ENCODE measurements around the gene TNP2.
"Not testable (repeated sequence)": the region's sequence is repeated elsewhere in the genome, so short reads cannot be mapped to it uniquely, and the experiment has no call there.

The TNP2 gene

DNA sequence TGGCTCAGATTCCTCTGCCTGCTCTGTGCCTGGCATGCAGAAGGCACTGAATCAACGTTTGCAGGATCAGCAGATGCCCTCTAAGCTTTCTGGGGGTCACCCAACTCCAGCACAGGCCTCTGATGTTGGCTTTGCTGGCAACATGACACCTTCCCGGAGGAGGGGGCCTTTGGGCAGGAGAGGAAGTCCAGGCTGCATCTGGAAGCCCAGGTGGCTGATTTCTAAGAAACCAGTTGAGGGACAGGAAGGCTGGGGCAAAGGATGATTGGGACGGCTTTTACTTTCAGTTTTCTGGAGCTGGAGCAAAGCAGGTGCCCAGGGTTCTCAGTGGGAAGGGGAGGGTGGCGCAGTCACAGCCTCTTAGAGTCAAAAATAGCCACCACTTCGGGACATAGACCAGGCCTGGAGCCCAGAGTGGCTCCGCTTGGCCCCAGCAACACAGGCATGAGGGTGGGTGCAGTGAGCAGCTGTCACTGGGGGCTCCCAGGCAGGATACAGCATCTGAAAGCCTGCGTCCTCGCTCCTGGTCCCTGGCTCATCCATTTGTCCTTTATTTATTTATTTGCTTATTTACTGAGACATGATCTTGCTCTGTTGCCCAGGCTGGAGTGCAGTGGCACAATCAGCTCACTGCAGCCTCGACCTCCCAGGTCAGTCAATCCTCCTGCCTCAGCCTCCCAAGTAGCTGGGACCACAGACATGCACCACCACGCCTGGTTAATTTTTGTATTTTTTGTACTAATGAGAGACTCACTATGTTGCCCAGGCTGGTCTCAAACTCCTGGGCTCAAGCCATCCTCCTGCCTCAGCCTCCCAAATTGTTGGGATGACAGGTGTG lies 28.3 kb downstream of the TNP2 start:
- DNase-seq (ENCODE audit: low spot score) = no peak

DNA sequence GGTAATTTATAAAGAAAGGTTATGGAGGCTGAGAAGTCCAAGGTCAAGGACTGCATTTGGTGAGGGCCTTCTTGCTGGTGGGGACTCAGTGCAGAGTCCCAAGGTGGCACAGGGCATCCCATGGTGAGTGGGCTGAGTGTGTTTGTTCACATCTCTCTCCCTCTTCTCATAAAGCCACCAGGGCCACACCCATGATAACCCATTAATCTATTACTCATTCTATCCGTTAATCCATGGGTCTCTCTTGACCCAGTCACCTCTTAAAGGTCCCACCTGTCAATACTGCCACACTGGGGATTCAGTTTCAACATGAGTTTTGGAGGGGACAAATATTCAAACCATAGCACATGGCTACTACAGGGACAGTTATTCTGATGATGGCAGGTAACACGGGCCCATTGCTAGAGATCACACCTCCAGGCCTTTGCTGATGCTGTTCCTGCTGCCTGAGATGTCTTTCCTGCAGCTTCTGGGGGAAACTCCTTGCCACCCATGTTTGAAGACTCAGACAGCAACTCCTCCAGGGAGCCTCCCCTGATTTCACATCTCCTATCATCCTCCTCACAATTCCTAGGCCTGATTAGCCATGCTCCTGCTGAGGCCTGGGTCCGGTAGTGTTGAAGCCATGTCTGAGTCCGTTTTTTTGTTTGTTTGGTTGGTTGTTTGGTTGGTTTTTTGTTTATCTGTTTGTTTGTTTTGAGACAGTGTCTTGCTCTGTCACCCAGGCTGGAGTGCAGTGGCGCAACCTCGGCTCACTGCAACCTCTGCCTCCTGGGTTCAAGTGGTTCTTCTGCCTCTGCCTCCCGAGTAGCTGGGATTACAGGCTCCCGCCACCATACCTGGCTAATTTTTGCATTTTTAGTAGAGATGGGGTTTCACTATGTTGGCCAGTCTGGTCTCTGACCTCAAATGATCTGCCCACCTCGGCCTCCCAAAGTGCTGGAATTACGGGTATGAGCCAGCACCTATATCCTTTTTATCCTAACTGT lies 29.2 kb downstream of the TNP2 start:
- no peak for DNase-seq (ENCODE audit: low spot score)

DNA sequence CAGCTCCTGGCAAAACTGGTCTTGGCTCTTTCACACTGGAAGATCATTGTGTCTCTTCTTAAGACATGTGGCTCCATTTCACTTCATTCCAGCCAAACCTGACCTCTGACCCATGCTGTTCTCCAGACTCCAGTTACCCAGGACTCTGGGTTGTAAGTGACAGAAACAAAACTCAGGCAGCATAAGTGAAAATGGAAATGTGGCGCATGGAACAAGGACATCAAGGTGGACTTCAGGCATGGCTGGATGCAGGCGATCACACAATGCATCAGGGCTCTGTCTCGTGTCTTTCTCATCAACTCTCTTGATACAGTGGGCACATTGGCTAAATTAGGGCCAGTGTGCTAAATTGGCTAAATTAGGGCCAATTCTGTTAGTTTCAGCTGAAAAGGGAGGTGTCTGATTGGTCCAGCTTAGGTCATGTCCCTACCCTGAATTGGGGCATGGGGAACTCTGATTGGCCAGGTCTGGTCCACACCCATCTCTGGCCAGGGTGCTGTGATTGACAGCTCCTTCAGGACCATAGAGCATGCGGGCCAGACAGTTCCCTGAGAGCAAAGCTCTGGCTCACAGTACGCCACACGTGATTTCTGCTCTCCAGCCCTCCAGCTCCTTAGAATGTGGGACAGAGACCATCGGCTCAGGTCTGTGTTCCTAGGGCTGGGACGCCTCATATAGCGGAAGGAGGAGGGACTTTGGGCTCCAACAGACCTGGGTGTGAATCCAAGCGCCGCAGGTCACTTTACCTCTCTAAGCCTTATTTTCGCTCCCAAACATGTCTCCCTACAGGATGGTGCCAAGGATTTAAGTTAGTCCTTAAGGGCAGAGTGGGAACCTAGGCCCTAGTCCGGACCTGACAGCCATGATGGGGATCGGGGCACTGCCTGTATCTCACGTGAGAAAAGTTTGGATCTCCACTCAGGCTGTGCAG lies 30.6 kb downstream of the TNP2 start:
- DNase-seq (ENCODE audit: low spot score) = no peak

DNA sequence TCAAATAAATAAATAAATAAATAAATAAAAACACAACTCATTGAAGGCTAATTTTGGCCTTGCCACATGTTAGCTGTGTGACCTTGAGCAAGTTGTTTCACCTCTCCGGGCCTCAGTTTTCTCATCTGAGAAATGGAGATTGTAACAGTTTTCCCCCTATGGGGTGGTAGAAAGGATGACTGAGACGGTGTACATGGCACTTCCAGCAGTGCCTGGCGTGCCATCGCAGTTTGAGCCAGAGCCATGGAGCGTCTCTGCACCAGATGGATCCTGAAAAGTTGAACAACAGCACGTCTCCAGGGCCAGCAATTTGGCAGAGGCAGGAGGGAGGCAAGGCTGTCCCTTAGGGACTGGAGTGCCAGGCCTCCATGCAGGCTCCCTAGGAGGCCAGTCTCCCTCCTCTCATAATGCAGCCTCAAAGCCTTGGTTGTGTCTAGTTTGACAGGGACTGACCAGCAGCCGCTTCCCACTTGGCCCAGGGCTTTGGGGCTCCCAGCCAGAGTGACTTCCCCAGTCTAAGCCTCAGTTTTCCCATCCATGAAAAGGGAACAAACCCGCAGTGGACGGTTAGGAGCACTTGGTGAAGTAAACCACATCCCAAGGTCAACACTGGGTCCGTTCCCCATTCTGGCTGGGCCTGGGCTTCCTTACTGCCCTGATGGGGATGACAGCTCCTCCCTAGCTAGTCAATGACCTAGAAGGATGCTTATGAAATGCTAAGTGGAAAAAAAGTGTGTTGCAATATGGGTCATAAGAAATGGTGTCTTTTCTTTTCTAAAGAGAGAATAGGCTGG lies 32.5 kb downstream of the TNP2 start:
- DNase-seq (ENCODE audit: low spot score) = no peak

DNA sequence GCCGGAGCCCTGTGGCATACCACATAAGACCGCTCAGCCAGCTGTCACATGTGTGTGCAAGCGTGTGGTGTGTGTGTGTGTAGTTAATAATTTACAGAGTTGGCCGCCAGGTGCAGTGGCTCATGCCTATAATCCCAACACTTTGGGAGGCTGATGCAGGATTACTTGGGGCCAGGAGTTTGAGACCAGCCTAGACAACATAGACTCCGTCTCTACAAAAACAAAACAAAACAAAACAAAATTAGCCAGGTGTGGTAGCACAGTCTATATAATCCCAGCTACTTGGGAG lies 33.5 kb downstream of the TNP2 start:
- no peak for DNase-seq (ENCODE audit: low spot score)

DNA sequence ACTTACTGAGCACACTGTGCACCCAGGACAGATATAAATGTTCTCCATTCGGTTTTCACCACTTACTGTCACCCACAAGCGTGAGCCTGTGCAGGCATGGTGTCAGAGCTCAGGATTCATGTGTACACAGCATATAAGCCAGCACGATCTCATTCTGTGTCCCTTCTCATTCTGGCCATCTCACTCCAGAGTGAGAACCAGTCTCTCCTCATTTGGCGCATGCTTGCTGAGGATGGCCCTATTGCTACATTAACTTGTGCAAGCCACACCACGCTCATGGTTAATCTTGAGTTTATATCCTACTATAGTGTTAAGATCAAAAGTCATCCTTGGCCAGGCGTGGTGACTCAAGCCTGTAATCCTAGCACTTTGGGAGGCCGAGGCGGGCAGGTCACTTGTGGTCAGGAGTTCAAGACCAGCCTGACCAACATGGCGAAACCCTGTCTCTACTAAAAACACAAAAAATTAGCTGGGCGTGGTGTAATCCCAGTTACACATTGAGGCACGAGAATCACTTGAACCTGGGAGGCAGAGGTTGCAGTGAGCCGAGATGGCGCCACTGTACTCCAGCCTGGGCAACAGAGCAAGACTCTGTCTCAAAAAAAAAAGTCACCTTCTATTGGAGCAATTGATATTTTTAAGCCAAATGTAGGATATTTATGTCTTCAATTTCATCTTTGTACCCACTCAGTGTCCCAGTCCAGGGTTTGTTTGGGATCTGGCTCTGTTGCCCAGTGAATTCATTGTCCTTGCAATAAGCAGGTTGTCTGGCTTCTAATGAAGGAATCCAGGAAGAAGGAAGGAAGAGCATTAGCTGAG lies 34.0 kb downstream of the TNP2 start:
- no peak for DNase-seq (ENCODE audit: low spot score)

DNA sequence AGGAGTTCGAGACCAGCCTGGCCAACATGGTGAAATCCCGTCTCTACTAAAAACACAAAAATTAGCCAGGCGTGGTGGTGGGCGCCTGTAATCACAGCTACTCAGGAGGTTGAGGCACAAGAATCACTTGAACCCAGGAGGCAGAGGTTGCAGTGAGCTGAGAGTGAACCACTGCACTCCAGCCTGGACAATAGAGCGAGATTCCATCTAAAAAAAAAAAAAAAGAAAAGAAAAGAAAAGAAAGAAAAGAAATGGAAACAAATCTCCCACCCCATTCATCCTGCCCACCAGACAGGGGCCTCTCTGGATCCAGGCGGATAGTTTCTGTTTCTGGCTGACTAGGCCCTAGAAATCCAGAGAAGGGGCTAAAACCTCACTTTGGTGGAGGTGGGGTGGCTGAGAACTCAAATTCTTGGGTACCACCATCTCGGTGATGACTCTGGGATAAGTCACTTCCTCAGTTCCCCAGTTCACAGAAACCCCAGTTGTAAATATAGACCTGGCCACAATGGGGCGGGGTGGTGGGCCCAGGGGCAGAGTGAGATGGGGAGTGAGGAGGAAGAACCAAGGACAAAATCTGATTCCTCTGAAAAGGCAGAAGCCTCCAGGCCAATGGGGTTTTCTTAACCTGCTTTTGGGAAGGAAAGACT lies 35.3 kb downstream of the TNP2 start:
- no peak for DNase-seq (ENCODE audit: low spot score)

DNA sequence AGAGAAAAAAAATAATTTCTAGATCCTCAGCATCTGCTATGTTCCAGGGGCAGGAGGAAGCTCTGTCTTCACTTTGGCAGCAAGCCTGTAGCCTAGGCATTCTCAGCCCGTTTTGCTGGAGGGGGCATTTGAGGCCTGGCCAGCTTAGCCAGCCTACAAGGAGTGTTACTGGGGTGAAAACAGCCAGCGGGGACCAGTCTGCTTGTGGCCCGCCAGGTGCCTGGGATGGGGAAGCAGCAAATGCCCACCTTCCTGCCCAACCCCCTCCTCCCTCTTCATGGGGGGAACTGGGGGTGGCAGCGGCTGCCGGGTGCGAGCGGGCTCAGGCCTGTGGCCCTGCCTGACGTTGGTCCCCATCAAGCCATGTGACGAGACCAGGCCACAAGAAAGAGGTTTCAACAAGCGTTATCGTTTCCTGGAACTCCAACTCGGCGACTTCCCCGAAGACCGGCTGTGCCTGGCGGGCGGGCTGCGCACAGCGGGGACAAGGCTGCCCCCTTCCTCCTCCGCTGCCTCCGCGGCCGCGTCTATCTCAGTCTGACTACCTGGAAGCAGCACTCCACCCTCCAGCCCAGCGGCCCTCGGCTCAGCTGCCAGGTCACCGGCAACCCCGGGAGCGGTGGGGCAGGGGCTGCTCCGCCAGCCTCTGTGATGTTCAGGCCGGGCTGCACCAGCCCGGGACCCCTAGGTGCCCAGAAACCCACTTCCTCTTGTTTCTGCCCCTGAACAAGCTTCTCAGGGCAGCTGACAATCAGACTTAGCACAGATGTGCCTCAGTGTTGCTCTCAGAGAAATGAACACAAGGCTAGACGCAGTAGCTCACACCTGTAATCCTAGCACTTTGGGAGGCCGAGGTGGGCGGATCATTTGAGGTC lies 36.0 kb downstream of the TNP2 start:
- no peak for DNase-seq (ENCODE audit: low spot score)

DNA sequence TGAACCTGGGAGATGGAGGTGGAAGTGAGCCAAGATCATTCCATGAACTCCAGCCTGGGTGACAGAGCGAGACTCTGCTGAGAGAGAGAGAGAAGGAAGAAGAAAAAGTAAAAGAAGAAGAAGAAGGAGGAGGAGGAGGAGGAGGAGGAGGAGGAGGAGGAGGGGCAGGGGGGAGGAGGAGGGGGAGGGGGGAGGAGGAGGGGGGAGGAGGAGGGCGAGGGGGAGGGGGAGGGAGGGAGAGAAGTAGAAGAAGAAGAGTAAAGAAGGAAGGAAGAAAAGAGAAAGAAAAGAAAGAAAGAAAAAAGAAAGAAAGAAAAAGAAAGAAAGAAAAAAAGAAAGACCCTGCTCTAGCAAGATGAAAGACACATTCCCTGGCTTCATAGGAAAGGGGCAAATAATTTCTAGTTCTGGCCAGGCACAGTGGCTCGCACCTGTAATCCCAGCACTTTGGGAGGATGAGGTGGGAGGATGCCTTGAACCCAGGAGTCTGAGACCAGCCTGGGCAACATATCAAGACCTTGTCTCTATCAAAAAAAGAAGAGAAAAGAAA lies 36.7 kb downstream of the TNP2 start:
- no peak for DNase-seq (ENCODE audit: low spot score)

DNA sequence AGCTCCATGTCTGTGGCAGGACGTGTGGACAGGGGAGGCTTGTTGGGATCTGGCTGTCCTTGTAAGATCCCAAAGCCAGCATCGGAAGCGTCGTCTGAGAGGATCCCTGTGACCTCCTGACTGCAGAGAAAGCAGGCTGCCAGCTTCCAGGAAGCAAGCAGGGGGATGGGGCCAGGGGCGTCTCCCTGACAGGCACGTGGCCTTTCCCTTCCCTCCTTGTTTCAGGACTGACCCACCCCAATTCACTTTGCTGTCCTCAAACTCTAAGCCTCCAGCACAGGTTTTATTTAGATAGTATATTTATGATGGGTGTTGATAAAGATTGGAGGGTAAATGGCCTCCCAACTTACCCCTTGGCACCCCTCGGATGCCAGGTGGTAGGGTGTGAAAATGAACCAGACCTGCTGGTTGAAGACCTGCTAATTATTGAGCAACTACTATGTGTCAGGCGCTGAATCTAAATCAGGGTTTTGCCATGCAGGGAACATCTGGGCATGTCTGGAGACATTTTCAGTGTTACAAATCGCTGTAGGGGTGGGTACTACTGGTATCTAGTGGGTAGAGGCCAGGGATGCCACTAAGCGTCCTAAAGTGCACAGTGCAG lies 37.7 kb downstream of the TNP2 start:
- DNase-seq (ENCODE audit: low spot score) = no peak

DNA sequence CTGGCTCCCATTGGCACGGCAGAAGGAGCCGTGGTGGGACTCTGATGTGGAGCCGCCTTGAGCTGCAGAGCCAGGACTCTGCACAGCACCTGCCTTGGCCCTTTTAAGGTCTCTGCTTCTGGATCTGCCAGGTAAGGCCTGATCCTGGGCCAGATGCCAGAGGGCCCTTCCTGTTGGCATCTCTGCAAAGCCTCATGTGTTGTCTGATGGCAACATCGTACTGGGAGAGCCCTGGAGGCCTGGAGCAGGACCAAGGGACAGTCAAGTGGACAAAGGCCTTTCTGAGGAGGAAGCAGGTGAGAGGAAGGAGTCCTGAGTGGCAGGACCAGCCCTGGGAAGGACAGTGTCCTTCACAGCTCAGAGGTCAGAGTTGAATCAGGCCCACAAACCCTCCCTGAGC lies 39.2 kb downstream of the TNP2 start:
- DNase-seq (ENCODE audit: low spot score) = no peak

DNA sequence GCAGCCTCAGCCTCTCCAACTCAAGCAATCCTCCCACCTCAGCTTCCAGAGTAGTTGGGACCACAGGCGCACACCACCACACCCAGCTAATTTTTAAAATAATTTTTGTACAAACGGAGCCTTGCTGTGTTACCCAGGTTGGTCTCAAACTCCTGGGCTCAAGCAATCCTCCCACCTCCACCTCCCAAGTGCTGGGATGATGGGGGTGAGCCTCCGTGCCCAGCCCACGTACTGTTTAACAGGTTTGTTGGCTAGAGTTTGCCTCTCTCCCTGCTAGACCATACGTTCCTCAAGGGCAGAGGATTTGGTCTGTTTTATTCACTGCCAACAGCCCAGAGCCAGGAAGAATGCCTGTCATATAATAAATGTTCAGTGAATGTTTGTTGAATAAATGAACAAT lies 39.7 kb downstream of the TNP2 start:
- no peak for DNase-seq (ENCODE audit: low spot score)

DNA sequence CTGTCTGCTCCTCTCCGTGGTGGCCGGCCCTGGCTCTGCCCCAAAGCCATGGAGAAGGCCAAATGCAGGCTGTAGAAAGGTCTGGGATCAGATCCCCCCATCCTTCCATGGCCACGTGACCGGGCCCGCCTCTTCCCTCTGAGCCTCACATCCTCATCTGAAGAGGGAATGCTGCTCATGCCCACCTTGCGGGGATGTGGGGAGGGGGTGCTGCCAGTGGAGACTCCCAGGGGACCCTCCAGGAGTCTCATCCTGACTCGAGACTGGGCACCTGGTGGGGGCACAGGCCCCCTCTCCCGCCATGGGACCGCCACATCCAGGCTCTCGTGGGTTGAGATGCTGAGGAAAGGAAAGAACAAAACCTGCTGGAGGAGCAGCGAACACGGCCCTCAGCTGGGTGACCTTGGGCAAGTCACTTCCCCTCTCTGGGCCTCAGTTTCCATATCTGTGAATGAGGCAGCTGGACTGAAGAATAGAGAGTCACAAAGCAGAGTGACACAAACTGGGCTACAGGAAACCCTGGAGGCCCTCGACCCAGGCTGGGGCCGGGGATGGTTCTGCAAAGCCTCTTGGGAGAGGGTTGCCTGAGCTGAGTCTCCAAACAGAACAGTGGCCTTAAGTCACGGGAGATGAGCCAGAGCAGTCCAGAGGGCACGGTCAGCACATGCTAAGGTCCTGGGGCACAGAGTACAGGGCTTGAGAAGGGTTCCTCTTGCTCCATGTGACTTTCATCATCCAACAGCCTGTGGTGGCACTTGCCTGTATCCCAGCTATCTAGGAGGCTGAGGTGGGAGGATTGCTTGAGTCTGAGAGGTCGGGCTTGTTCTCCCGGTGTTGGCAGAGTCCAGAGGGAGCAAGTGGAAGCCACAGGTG lies 43.2 kb downstream of the TNP2 start:
- DNase-seq (ENCODE audit: low spot score) = no peak

DNA sequence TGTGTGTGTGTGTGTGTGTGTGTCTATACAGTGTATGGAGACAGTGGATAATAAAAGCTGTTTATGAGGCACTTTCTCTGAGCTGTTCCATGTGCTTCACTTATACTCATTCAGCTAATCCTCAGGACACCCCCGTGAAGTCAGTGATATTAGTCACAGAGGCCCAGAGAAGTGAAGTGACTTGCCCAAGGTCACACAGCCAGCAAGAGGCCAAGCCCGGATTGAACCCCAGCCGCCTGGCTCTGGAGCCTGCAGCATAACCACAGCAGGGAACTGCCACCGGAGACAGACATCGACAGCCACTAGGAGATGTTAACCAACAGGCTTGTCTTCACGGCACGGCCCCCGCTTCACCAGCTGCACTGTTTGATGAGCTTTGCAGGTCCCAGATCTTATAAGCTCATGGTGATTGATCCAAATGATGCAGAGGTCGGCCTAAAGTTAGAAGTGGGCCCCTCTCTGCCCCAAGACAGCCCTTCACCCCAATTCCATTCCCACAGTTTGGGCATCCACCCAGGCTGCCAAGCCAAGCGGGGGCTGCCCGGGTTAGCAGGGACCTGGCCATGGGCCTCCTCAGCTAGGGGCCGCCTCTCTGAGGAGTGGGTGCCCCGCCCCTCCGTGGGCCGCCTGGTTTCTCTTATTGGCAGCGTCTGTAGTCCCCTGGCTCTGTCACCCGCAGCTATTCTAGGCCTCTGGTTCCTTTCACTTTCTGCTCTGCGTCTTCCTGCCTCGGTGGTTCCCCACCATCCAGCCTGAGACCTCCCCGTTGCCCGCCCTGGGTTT lies 44.0 kb downstream of the TNP2 start:
- no peak for DNase-seq (ENCODE audit: low spot score)

DNA sequence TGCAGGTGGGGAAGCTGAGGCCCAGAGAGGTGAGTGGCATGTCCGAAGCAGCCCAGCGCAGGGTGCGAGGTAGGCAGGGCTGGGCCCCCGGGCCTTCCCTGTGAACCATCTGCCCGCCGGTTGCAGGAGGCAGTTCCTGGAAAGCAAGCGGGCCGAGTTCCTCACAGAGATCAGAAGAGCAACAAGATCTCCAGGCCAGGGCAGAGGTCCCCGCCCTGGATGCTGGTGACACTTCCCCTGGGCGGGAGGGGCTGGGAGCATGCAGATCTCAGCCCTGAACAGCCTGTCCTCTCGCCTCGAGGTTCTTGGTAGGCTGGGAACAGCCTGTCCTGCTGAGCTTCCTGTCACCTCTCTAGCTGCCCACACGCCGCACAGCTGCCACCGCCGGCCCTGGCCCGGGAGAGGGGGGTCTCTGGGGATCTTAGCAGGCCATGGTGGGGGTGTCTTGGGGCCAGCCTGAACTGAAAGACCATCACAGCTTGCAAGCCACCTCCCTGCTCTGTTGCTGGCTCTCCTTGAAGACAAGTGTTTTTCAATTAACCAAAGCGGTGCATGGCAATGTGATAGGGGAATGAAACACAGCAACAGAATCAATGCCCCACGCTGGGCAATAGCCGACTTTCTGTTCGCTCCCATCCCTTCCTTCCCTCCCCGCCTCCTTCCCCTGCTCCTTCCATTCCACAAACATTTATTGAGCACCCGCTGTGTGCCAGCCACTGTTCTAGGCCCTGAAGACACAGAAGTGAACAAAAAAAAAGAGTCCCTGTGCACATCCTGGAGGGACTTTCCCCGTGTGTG lies 44.8 kb downstream of the TNP2 start:
- no peak for DNase-seq (ENCODE audit: low spot score)

DNA sequence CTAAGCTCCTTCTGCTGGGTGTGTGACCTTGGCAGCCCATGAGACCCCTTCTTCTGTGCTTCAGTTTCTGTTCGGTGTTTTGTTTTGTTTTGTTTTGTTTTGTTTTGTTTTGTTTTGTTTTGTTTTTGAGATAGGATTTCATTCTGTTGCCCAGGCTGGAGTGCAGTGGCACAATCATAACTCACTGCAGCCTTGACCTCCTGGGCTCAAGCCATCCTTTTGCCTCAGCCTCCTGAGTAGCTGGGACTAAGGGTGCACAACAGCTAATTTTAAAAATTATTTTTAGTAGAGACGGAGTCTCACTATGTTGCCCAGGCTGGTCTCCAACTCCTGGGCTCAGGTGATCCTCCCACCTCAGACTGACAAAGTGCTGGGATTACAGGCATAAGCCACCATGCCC lies 48.6 kb downstream of the TNP2 start:
- DNase-seq (ENCODE audit: low spot score) = not testable (repeated sequence)
